ENCODE data around the gene GRPR. TPM values are rescaled to one million over a fixed set of nuclear protein-coding genes. Genes with fewer than 3 reads are reported as not detected.
"Not testable (repeated sequence)": the region's sequence is repeated elsewhere in the genome, so short reads cannot be mapped to it uniquely, and the experiment has no call there.

GRPR gene
- total RNA-seq, 1 donor from 2014 or later, result 3.0 TPM

DNA sequence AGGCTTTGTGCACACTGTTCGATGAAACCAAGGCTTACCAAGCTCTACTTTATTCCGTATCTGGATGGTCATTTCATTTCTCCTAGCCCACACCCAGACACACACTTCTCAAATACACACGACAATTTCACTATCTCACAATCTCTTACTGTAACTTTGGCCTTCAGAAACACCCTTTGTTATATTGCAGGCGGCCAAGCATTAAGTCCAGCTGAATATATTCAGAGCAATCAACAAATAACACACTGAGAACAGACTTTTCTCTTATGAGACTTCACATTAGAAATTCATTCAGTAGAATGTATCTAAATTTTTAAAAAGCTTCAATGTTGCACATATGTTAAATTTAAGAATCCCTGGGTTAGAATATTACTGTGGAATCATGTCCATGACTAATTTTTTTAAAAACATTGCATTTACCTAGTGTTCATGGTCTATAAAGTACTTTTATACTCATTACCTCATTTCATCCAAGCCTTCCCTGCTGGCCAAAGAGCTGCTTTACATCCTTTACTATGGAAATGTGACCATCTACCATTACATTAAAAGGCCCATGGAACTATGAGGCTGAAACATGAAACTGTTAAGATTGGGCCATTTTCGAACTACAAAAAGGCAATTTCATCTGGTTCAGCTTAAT is 33.4 kb downstream of the GRPR start:
- Mint-ChIP-seq H3K4me3 (ENCODE audit: unreplicated experiment) (no peak overlapping the region), H3K27ac (ENCODE audit: unreplicated experiment) (no peak overlapping the region), H3K9me3 (ENCODE audit: unreplicated experiment) (no peaks in the 10 kb centered on the region), H3K36me3 (ENCODE audit: low read depth, unreplicated experiment) (no peaks in the 10 kb centered on the region), H3K4me1 (ENCODE audit: low read depth, unreplicated experiment) (peaks cover 11% of the 10 kb centered on the region), H3K27me3 (ENCODE audit: low read depth, unreplicated experiment) (no peaks in the 10 kb centered on the region)
- DNase-seq (ENCODE audit: low read depth) (no peak), FAIRE-seq (peak; percentile 32)
- Histone ChIP-seq H3K79me2 (ENCODE audit: insufficient read depth, low read length) (no peaks in the 10 kb centered on the region), H3K27me3 (ENCODE audit: insufficient read depth, low read length) (no peaks in the 10 kb centered on the region), H3K36me3 (ENCODE audit: insufficient read depth, low read length) (no peaks in the 10 kb centered on the region), H3K4me3 (ENCODE audit: insufficient read depth, low read depth, low read length) (no peak overlapping the region), H3K4me2 (ENCODE audit: low read length) (no peak overlapping the region), H2AFZ (ENCODE audit: low read depth, low read length) (no peak overlapping the region), H4K20me1 (ENCODE audit: insufficient read depth, low read length) (no peaks in the 10 kb centered on the region), H3K27ac (ENCODE audit: low read depth, low read length) (no peak overlapping the region), H3K9me3 (ENCODE audit: insufficient read depth, low read depth, low read length) (no peaks in the 10 kb centered on the region), H3K9ac (ENCODE audit: low read length) (no peak overlapping the region), H3K4me1 (ENCODE audit: insufficient read depth, low read length) (peaks cover 14% of the 10 kb centered on the region)
- no peak for TF ChIP-seq CTCF (IDR thresholded peaks at IDR 0.05; ENCODE audit: insufficient read depth, low read depth, low read length)
- TF ChIP-seq EZH2 (IDR thresholded peaks at IDR 0.05; ENCODE audit: insufficient read depth, low read length), result no peak

DNA sequence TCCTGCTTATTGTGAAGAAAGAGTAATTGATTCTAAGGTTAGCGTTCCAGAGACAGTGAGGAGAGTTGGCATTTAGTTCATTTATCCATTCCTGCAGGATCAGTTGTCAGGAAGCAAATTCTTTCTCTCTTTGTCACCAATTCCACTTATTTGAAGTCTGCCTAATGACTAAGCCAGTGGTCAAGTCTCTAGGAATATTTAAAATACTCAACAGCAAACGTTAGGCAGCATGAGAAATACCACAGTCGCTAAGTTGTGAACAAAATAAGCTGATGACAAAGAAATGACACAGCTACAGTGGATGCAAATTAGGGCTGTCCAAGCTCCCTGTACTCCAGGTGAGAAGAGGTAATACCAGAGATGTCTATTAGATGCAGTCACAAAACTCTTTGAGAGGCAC is 37.4 kb downstream of the GRPR start:
- H3K9me3 Mint-ChIP-seq (ENCODE audit: unreplicated experiment), result no peaks in the 10 kb centered on the region
- peaks cover 14% of the 10 kb centered on the region for H3K4me1 Mint-ChIP-seq (ENCODE audit: low read depth, unreplicated experiment)
- peak overlapping the region; percentile 32 for H2AFZ ChIP-seq (ENCODE audit: low read depth, low read length)
- FAIRE-seq, result peak; percentile 100
- no peaks in the 10 kb centered on the region for H3K79me2 ChIP-seq (ENCODE audit: insufficient read depth, low read length)
- H3K27me3 Mint-ChIP-seq (ENCODE audit: low read depth, unreplicated experiment), result no peaks in the 10 kb centered on the region
- peaks cover 14% of the 10 kb centered on the region for H3K4me1 ChIP-seq (ENCODE audit: insufficient read depth, low read length)
- H3K4me2 ChIP-seq (ENCODE audit: low read length), result peak overlapping the region; percentile 62
- no peaks in the 10 kb centered on the region for H3K27me3 ChIP-seq (ENCODE audit: insufficient read depth, low read length)
- H4K20me1 ChIP-seq (ENCODE audit: insufficient read depth, low read length), result no peaks in the 10 kb centered on the region
- H3K36me3 Mint-ChIP-seq (ENCODE audit: low read depth, unreplicated experiment), result no peaks in the 10 kb centered on the region
- no peak for TF ChIP-seq EZH2 (IDR thresholded peaks at IDR 0.05; ENCODE audit: insufficient read depth, low read length)
- TF ChIP-seq CTCF (IDR thresholded peaks at IDR 0.05; ENCODE audit: insufficient read depth, low read depth, low read length), result no peak
- H3K27ac Mint-ChIP-seq (ENCODE audit: unreplicated experiment), result peak overlapping the region; percentile 91
- no peaks in the 10 kb centered on the region for H3K36me3 ChIP-seq (ENCODE audit: insufficient read depth, low read length)
- DNase-seq (ENCODE audit: low read depth), result peak; percentile 94
- peak overlapping the region; percentile 60 for H3K9ac ChIP-seq (ENCODE audit: low read length)
- no peak overlapping the region for H3K4me3 ChIP-seq (ENCODE audit: insufficient read depth, low read depth, low read length)
- peak overlapping the region; percentile 83 for H3K27ac ChIP-seq (ENCODE audit: low read depth, low read length)
- no peaks in the 10 kb centered on the region for H3K9me3 ChIP-seq (ENCODE audit: insufficient read depth, low read depth, low read length)
- no peak overlapping the region for H3K4me3 Mint-ChIP-seq (ENCODE audit: unreplicated experiment)

DNA sequence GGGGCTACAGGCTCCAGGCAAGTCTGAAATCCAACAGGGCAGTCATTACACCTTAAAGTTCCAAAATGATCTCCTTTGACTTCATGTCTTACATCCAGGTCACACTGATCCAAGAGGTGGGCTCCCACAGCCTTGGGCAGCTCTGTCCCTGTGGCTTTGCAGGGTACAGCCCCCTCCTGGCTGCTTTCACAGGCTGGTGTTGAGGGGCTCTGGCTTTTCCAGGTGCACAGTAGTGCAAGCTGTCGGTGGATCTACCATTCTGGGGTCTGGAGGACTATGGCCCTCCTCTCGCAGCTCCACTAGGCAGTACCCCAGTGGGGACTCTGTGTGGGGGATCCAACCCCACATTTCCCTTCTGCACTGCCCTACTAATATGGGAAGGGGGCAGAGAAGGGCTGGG is 37.8 kb downstream of the GRPR start:
- peak overlapping the region; percentile 43 for H3K4me2 ChIP-seq (ENCODE audit: low read length)
- not testable (repeated sequence) for H3K9me3 ChIP-seq (ENCODE audit: insufficient read depth, low read depth, low read length); DNase-seq (ENCODE audit: low read depth); H3K4me3 Mint-ChIP-seq (ENCODE audit: unreplicated experiment); H3K79me2 ChIP-seq (ENCODE audit: insufficient read depth, low read length); H3K36me3 Mint-ChIP-seq (ENCODE audit: low read depth, unreplicated experiment); H4K20me1 ChIP-seq (ENCODE audit: insufficient read depth, low read length); H3K4me3 ChIP-seq (ENCODE audit: insufficient read depth, low read depth, low read length); H2AFZ ChIP-seq (ENCODE audit: low read depth, low read length); H3K9me3 Mint-ChIP-seq (ENCODE audit: unreplicated experiment); H3K27me3 Mint-ChIP-seq (ENCODE audit: low read depth, unreplicated experiment); FAIRE-seq; H3K36me3 ChIP-seq (ENCODE audit: insufficient read depth, low read length); H3K27me3 ChIP-seq (ENCODE audit: insufficient read depth, low read length)
- H3K9ac ChIP-seq (ENCODE audit: low read length), result peak overlapping the region; percentile 60
- H3K4me1 ChIP-seq (ENCODE audit: insufficient read depth, low read length), result peaks cover 14% of the 10 kb centered on the region
- peak overlapping the region; percentile 83 for H3K27ac ChIP-seq (ENCODE audit: low read depth, low read length)
- H3K4me1 Mint-ChIP-seq (ENCODE audit: low read depth, unreplicated experiment), result peaks cover 14% of the 10 kb centered on the region
- H3K27ac Mint-ChIP-seq (ENCODE audit: unreplicated experiment), result peak overlapping the region; percentile 91
